ENCODE results near the gene TFE3.
A peak's percentile ranks its signal among the peaks of the same experiment; 100 is the strongest.

Gene TFE3

DNA sequence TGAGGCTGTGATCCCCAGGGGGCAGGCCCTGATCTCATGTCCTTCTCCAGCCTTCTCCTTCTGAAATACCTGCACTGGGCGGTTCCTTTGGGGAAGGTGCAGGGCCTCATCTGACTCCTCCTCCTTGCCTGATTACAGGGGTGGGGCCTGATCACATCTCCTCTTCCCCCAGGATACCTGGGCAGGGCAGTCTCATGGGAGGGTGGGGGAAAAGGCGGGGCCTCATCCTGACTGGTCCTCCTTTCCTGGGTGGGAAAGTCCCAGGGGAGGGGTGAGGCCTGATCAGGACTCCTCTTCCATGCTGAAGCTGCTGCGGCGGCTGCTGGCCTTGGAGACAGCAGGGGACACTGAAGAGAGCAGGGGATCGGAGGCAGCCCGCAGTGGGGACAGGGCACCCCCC lies 13.3 kb downstream of the TFE3 start:
- Mint-ChIP-seq H3K27ac (no peak overlapping the region), H3K36me3 (ENCODE audit: low read depth) (peaks cover 29% of the 10 kb centered on the region), H3K4me1 (no peaks in the 10 kb centered on the region), H3K9me3 (peaks cover 6% of the 10 kb centered on the region), H3K27me3 (ENCODE audit: low read depth) (no peaks in the 10 kb centered on the region), H3K4me3 (no peak overlapping the region)
- TF ChIP-seq, protein P1, sequence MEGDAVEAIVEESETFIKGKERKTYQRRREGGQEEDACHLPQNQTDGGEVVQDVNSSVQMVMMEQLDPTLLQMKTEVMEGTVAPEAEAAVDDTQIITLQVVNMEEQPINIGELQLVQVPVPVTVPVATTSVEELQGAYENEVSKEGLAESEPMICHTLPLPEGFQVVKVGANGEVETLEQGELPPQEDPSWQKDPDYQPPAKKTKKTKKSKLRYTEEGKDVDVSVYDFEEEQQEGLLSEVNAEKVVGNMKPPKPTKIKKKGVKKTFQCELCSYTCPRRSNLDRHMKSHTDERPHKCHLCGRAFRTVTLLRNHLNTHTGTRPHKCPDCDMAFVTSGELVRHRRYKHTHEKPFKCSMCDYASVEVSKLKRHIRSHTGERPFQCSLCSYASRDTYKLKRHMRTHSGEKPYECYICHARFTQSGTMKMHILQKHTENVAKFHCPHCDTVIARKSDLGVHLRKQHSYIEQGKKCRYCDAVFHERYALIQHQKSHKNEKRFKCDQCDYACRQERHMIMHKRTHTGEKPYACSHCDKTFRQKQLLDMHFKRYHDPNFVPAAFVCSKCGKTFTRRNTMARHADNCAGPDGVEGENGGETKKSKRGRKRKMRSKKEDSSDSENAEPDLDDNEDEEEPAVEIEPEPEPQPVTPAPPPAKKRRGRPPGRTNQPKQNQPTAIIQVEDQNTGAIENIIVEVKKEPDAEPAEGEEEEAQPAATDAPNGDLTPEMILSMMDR (IDR thresholded peaks at IDR 0.05; ENCODE audit: unreplicated experiment in 3 of 3) = no peak

DNA sequence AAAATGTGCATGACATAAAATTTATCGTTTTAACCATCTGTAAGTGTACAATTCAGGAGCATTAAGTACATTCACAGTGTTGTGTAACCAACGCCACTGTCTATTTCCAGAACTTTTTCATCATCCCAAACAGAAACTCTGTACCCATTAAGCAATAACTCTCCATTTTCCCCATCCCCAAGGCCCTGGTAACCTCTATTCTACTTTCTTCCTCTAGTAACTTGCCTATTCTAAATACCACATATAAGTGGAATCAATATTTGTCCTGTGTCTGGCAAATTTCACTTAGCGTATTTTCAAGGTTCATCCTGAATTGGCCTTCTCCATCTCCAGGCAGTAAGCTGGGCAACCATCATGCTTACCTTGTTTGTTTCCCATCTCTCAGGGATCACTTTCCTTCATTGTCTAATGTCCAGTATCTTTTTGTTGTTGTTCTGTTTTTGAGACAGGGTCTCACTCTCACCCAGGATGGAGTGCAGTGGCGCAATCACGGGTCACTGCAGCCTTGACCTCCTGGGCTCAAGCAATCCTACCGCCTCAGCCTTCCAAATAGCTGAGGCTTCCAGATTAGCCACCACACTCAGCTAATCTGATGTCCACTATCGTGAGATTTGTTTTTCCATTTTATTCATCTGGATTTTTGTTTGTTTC lies 23.4 kb downstream of the TFE3 start:
- H3K4me3 Mint-ChIP-seq = no peak overlapping the region
- H3K27me3 Mint-ChIP-seq (ENCODE audit: low read depth) = no peaks in the 10 kb centered on the region
- H3K36me3 Mint-ChIP-seq (ENCODE audit: low read depth) = peaks cover 6% of the 10 kb centered on the region
- no peak overlapping the region for H3K27ac Mint-ChIP-seq
- H3K4me1 Mint-ChIP-seq = no peaks in the 10 kb centered on the region
- TF ChIP-seq, protein P1 (IDR thresholded peaks at IDR 0.05; ENCODE audit: unreplicated experiment in 3 of 3) = no peak
- H3K9me3 Mint-ChIP-seq = peaks cover 6% of the 10 kb centered on the region

DNA sequence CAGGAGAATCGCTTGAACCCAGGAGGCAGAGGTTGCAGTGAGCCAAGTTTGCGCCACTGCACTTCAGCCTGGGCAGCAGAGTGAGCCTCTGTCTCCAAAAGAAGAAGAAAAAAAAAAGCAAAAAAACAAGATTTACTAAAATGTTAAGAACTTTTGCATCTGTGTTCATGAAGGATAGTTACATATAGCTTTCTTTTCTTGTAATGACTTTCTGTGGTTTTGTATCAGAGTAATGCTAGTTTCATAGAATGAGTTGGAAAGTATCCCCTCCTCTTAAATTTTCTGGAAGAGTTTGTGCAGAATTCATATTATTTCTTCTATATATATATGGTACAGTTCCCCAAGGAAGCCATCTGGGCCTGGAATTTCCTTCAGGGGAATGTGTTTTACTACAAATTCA lies 24.1 kb downstream of the TFE3 start:
- TF ChIP-seq, protein P1 (IDR thresholded peaks at IDR 0.05; ENCODE audit: unreplicated experiment in 3 of 3) = no peak
- H3K9me3 Mint-ChIP-seq = no peaks in the 10 kb centered on the region
- H3K27me3 Mint-ChIP-seq (ENCODE audit: low read depth) = no peaks in the 10 kb centered on the region
- H3K4me3 Mint-ChIP-seq = no peak overlapping the region
- no peak overlapping the region for H3K27ac Mint-ChIP-seq
- no peaks in the 10 kb centered on the region for H3K36me3 Mint-ChIP-seq (ENCODE audit: low read depth)
- H3K4me1 Mint-ChIP-seq = no peaks in the 10 kb centered on the region

DNA sequence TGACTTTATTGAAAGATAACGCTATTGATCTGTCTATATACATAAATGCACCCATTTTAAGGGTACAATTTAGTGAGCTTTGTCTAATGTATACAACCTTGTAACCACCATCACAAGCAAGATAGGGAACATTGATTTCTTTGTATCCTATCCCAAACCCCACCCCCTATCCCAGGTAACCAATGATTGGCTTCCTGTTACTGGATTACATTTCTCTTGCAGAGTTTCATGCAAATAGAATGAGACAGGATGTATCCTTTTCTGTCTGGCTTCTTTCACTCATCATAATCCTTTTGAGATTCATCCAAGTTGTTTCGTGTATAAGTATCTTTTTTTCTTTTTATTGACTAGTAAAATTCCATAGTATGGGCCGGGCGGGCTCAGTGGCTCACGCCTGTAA lies 39.5 kb downstream of the TFE3 start:
- H3K4me3 Mint-ChIP-seq = peak overlapping the region; percentile 61 to 77 (median 70)
- H3K9me3 Mint-ChIP-seq = peaks cover 17% of the 10 kb centered on the region
- no peaks in the 10 kb centered on the region for H3K27me3 Mint-ChIP-seq (ENCODE audit: low read depth)
- TF ChIP-seq, protein P1 (IDR thresholded peaks at IDR 0.05; ENCODE audit: unreplicated experiment in 3 of 3) = no peak
- peaks cover 7% of the 10 kb centered on the region for H3K4me1 Mint-ChIP-seq
- H3K36me3 Mint-ChIP-seq (ENCODE audit: low read depth) = peaks cover 20% of the 10 kb centered on the region
- H3K27ac Mint-ChIP-seq = peak overlapping the region; percentile 58 to 86 (median 70)

DNA sequence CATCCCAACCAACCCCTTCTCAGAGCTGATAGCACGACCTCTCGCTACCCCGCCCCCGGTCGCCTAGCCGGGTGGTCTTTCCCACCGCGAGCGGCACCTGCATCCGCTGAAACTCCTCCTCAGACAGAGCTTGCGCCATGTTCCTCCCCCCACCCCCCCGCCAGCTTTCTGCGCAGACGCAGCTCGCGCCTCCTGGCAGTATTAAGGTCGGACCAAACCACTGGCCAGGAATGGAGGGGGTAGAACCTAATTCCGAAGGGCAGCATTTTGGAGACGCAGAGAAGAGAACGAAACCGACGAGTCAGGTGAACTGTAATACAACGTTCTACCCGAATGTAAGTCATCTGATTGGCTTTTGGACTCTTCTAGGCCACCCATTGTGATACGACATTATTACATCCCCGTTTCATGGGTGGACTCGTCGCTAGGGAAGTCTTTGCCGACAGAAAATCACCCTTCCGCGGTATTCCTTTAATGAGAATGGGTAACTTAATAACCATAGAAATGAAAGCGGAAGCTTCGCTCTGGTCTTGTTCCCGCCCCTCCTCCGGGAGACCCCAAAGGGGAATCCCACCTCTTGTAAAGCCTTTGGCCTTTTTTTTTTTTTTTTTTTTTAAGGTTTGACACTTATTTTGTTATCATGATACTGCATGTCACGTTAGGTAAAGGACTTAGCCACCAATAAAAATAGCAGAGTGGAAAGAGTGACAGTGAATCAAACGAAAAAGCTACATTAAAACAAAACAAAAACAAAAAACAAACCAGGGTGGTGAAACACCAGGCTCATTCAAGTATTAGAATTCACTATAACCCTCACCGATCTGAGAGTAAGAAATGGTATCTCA lies 40.8 kb downstream of the TFE3 start, which contains the start of gene GRIPAP1:
Gene GRIPAP1, minus strand, starts transcription at position 174 of the 845 bp plus-strand sequence. Its CDS starts 35 bp downstream, at position 139.
- Mint-ChIP-seq H3K27me3 (ENCODE audit: low read depth) (no peaks in the 10 kb centered on the region), H3K27ac (peak within 1 kb of the TSS; percentile 98 to 100 (median 99)), H3K9me3 (peaks cover 23% of the 10 kb centered on the region), H3K4me1 (peaks cover 7% of the 10 kb centered on the region), H3K36me3 (ENCODE audit: low read depth) (peaks cover 32% of the 10 kb centered on the region), H3K4me3 (peak within 1 kb of the TSS; percentile 98)
- TF ChIP-seq, protein P1 (IDR thresholded peaks at IDR 0.05; ENCODE audit: unreplicated experiment in 3 of 3) = no peak
